Thymus (tissue), 2 donors: Measurements from ENCODE around the gene OPN3. TPM values are rescaled to one million over a fixed set of nuclear protein-coding genes. Genes with fewer than 3 reads are reported as not detected.

Experiments
- polyA plus RNA-seq: library from polyadenylated mRNA; stranded (reverse); fragments of 200-250 nt; gene quantifications from one replicate; pipeline ENCODE4 v1.2.3, GENCODE V29; 2013
- total RNA-seq: library from RNA; stranded (reverse); fragments of 120-200 nt; gene quantifications from one replicate; pipeline ENCODE4 v1.2.4, GENCODE V29; 2013
- donor health status: healthy.

The OPN3 gene
- total and polyA plus RNA-seq, 2 donors: 15.5 to 17.7 TPM

Other genes with a start within 250 kb of the OPN3 start
- gene FH, start 120.6 kb downstream of the OPN3 start, total RNA-seq: 39.2 TPM
- 31.4 TPM for gene FH, start 120.6 kb downstream of the OPN3 start, polyA plus RNA-seq
- 0.94 TPM for gene KMO, start 108.0 kb downstream of the OPN3 start, total RNA-seq
- 3.0 TPM for gene KMO, start 108.0 kb downstream of the OPN3 start, polyA plus RNA-seq
- 13.3 TPM for gene CHML, start within 50 bp of the OPN3 start, total RNA-seq
- 7.4 TPM for gene CHML, start within 50 bp of the OPN3 start, polyA plus RNA-seq
- 0.14 TPM for gene WDR64, start 11.9 kb upstream of the OPN3 start, total RNA-seq
- gene WDR64, start 11.9 kb upstream of the OPN3 start, polyA plus RNA-seq: 0.14 TPM
- gene EXO1, start 207.8 kb upstream of the OPN3 start, total RNA-seq: 19.6 TPM
- gene EXO1, start 207.8 kb upstream of the OPN3 start, polyA plus RNA-seq: 0.52 TPM